GM23338 (cell line): Measurements from ENCODE around the gene CTU1. TPM values are rescaled to one million over a fixed set of nuclear protein-coding genes. Genes with fewer than 3 reads are reported as not detected.

ENCODE experiments used
- ATAC-seq: fragments of 200-7000 bp; cut with Tn5 transposase; 3 replicates; pipeline ENCODE4 v1.9.1; 2020
- DNase-seq: peaks from one replicate; pipeline ENCODE4 v3.0.0-alpha.2; 2015; ENCODE audit warnings: low spot score
- H2AFZ ChIP-seq: fragments of 200-600 bp; sonication (generic); 2 replicates; pipeline ENCODE4 v1.8.0; 2016; ENCODE audit warnings: antibody characterized with exemption, mild to moderate bottlenecking, moderate library complexity
- H3F3A ChIP-seq: fragments of 200-600 bp; sonication (generic); replicated peaks from 2 replicates; pipeline ENCODE4 v1.8.0; 2017; ENCODE audit warnings: antibody characterized with exemption, mixed run types, low read depth
- H3K27ac ChIP-seq: fragments of 200-600 bp; sonication (generic); 2 replicates; pipeline ENCODE4 v1.6.1; 2016; ENCODE audit warnings: low read depth
- H3K27me3 ChIP-seq: fragments of 200-600 bp; sonication (generic); 2 replicates; pipeline ENCODE4 v1.8.0; 2016; ENCODE audit warnings: mild to moderate bottlenecking, mixed run types, moderate library complexity; ENCODE audit not compliant: insufficient read depth
- H3K36me3 ChIP-seq: fragments of 200-600 bp; sonication (generic); 2 replicates; pipeline ENCODE4 v1.8.0; 2016; ENCODE audit warnings: mild to moderate bottlenecking; ENCODE audit not compliant: insufficient read depth
- H3K4me1 ChIP-seq: fragments of 200-600 bp; sonication (generic); 2 replicates; pipeline ENCODE4 v1.8.0; 2016; ENCODE audit warnings: mild to moderate bottlenecking, moderate library complexity; ENCODE audit not compliant: insufficient read depth
- H3K4me2 ChIP-seq: fragments of 200-600 bp; sonication (generic); 2 replicates; pipeline ENCODE4 v1.7.1; 2017; ENCODE audit warnings: mixed run types
- H3K4me3 ChIP-seq: fragments of 200-600 bp; sonication (generic); 2 replicates; pipeline ENCODE4 v1.6.1; 2016; ENCODE audit warnings: mixed run types
- H3K79me2 ChIP-seq: fragments of 200-600 bp; sonication (generic); replicated peaks from 2 replicates; pipeline ENCODE4 v1.8.0; 2017; ENCODE audit warnings: mild to moderate bottlenecking; ENCODE audit not compliant: insufficient read depth
- H3K9me2 ChIP-seq: fragments of 200-600 bp; sonication (generic); 2 replicates; pipeline ENCODE4 v1.8.0; 2017; ENCODE audit not compliant: insufficient read depth
- H4K20me1 ChIP-seq: fragments of 200-600 bp; sonication (generic); replicated peaks from 2 replicates; pipeline ENCODE4 v1.8.0; 2017; ENCODE audit warnings: mild to moderate bottlenecking; ENCODE audit not compliant: insufficient read depth
- H3K27ac Mint-ChIP-seq: 2 replicates; pipeline ENCODE4 v1.8.0; 2020; ENCODE audit warnings: inconsistent platforms, mild to moderate bottlenecking, moderate library complexity, mixed read lengths
- H3K27me3 Mint-ChIP-seq: 3 replicates; pipeline ENCODE4 v1.8.0; 2022; ENCODE audit warnings: low read depth, mild to moderate bottlenecking, moderate library complexity, mixed read lengths, inconsistent platforms; ENCODE audit not compliant: insufficient read depth, poor library complexity
- H3K36me3 Mint-ChIP-seq: 3 replicates; pipeline ENCODE4 v1.8.0; 2021; ENCODE audit warnings: low read depth, mild to moderate bottlenecking, inconsistent platforms, moderate library complexity, mixed read lengths
- H3K4me1 Mint-ChIP-seq: 3 replicates; pipeline ENCODE4 v1.8.0; 2020; ENCODE audit warnings: mild to moderate bottlenecking, inconsistent platforms, mixed read lengths
- H3K4me3 Mint-ChIP-seq: 3 replicates; pipeline ENCODE4 v1.8.0; 2021; ENCODE audit warnings: moderate library complexity, mild to moderate bottlenecking, inconsistent platforms, mixed read lengths
- H3K9me3 Mint-ChIP-seq: 3 replicates; pipeline ENCODE4 v1.8.0; 2020; ENCODE audit warnings: moderate library complexity, mild to moderate bottlenecking, inconsistent platforms, mixed read lengths
- CREB1 ChIP-seq: fragments of 250-450 bp; sonication (Bioruptor Pico); IDR thresholded peaks from 2 replicates; pipeline ENCODE4 v1.5.0; 2020; ENCODE audit warnings: low read depth, mild to moderate bottlenecking, moderate library complexity
- CTCF ChIP-seq, 2 experiments: fragments of 200-600 bp in 1 of 2; sonication (generic) in 1 of 2; conservative IDR thresholded peaks; 2 replicates each; pipeline versions ENCODE4 v1.5.1 to v1.6.1; 2016 to 2017; ENCODE audit warnings: antibody characterized with exemption in 2 of 2, low read depth in 2 of 2, mild to moderate bottlenecking in 2 of 2, moderate library complexity in 1 of 2
- ETS1 ChIP-seq: IDR thresholded peaks from 2 replicates; pipeline ENCODE4 v1.6.1; 2016; ENCODE audit warnings: antibody characterized with exemption
- EZH2 ChIP-seq: fragments of 200-600 bp; sonication (generic); IDR thresholded peaks from one replicate; pipeline ENCODE4 v1.8.0; 2017; ENCODE audit warnings: antibody characterized with exemption, mild to moderate bottlenecking, low read depth; ENCODE audit not compliant: unreplicated experiment
- JUNB ChIP-seq: IDR thresholded peaks from one replicate; pipeline ENCODE4 v1.6.1; 2016; ENCODE audit warnings: antibody characterized with exemption; ENCODE audit not compliant: unreplicated experiment
- NANOG ChIP-seq: IDR thresholded peaks from 2 replicates; pipeline ENCODE4 v1.6.1; 2016; ENCODE audit warnings: antibody characterized with exemption, borderline replicate concordance
- POLR2AphosphoS5 ChIP-seq: IDR thresholded peaks from 2 replicates; pipeline ENCODE4 v1.6.1; 2016; ENCODE audit warnings: antibody characterized with exemption, low read depth
- ZNF331 ChIP-seq: fragments of 250-450 bp; sonication (Bioruptor Pico); IDR thresholded peaks from 2 replicates; pipeline ENCODE4 v1.5.0; 2020; ENCODE audit warnings: low read depth, mild to moderate bottlenecking, moderate library complexity
- ZNF462 ChIP-seq: fragments of 250-450 bp; sonication (Bioruptor Pico); IDR thresholded peaks from 2 replicates; pipeline ENCODE4 v1.5.0; 2020; ENCODE audit warnings: mild to moderate bottlenecking, moderate library complexity
- polyA plus RNA-seq: library from polyadenylated mRNA; unstranded; fragments of >200 nt; fragmentation: Nextera tagmentation; extraction: Ambion mirVana; gene quantifications from 2 replicates; pipeline ENCODE4 v1.2.1, GENCODE V29; 2016
- total RNA-seq: library from RNA; depleted of rRNA; stranded (reverse); fragments of >200 nt; shearing (Covaris generic); gene quantifications from 2 replicates; pipeline ENCODE4 v1.2.3, GENCODE V29; 2014

CTU1 gene
- total and polyA plus RNA-seq, 2 experiments from 2014 or later, result 3.7 to 18.8 TPM

GRCh38 chr19:51091126-51091525 lies 17.1 kb downstream of the CTU1 start (continued):
- TF ChIP-seq JUNB, result no peak
- no peak for TF ChIP-seq ZNF331 (CRISPR knock-in tag)

- Histone ChIP-seq H3K79me2 (no peaks in the 10 kb centered on the region), H3K4me3 (no peak overlapping the region), H3F3A (no peaks in the 10 kb centered on the region), H3K4me1 (peaks cover 5% of the 10 kb centered on the region; the same call in 1 of the 2 replicates), H2AFZ (no peak overlapping the region), H3K36me3 (no peaks in the 10 kb centered on the region), H4K20me1 (no peaks in the 10 kb centered on the region), H3K27me3 (no peaks in the 10 kb centered on the region), H3K27ac (no peak overlapping the region), H3K4me2 (no peak overlapping the region), H3K9me2 (no peaks in the 10 kb centered on the region)
- H3K27ac Mint-ChIP-seq, result no peak overlapping the region
- H3K4me3 Mint-ChIP-seq, result no peak overlapping the region
- H3K36me3 Mint-ChIP-seq, result no peaks in the 10 kb centered on the region; the same call in 2 of the 3 replicates
- H3K9me3 Mint-ChIP-seq, result no peaks in the 10 kb centered on the region
- ATAC-seq (no peak), DNase-seq (no peak)
- no peak for TF ChIP-seq POLR2AphosphoS5
- no peak for TF ChIP-seq CREB1 (CRISPR knock-in tag)
- TF ChIP-seq ZNF331 (CRISPR knock-in tag), result no peak
- TF ChIP-seq ETS1, result no peak
- no peak for TF ChIP-seq NANOG
- TF ChIP-seq EZH2, result no peak
- no peak for TF ChIP-seq CTCF (conservative IDR thresholded peaks at IDR 0.05; ENCODE audit: low read depth in 2 of 2)
- H3K27me3 Mint-ChIP-seq, result peaks cover 20% of the 10 kb centered on the region
- H3K4me1 Mint-ChIP-seq, result peaks cover 34% of the 10 kb centered on the region
Measured at GRCh38 chr19:51090471-51090870, 17.7 kb downstream of the CTU1 start.

- Mint-ChIP-seq H3K27me3 (peaks cover 20% of the 10 kb centered on the region), H3K9me3 (no peaks in the 10 kb centered on the region), H3K4me3 (no peak overlapping the region), H3K27ac (no peak overlapping the region), H3K36me3 (no peaks in the 10 kb centered on the region; the same call in 2 of the 3 replicates), H3K4me1 (peaks cover 34% of the 10 kb centered on the region)
- Histone ChIP-seq H3K9me2 (no peaks in the 10 kb centered on the region), H3K4me2 (no peak overlapping the region), H3K36me3 (no peaks in the 10 kb centered on the region), H3K4me3 (no peak overlapping the region), H3K79me2 (no peaks in the 10 kb centered on the region), H3K4me1 (peaks cover 5% of the 10 kb centered on the region; the same call in 1 of the 2 replicates), H3F3A (no peaks in the 10 kb centered on the region), H3K27ac (no peak overlapping the region), H3K27me3 (no peaks in the 10 kb centered on the region), H4K20me1 (no peaks in the 10 kb centered on the region), H2AFZ (no peak overlapping the region)
- DNase-seq (no peak), ATAC-seq (no peak)
- no peak for TF ChIP-seq ZNF462
- TF ChIP-seq CTCF (conservative IDR thresholded peaks at IDR 0.05; ENCODE audit: low read depth in 2 of 2), result no peak
- no peak for TF ChIP-seq NANOG
Measured at GRCh38 chr19:51089786-51090185, 18.4 kb downstream of the CTU1 start.
